ENCODE data around the gene OPA1. TPM values are rescaled to one million over a fixed set of nuclear protein-coding genes. Genes with fewer than 3 reads are reported as not detected.
A peak's percentile ranks its signal among the peaks of the same experiment; 100 is the strongest.

The OPA1 gene
- polyA plus RNA-seq, 1 experiment = 19.2 TPM

DNA sequence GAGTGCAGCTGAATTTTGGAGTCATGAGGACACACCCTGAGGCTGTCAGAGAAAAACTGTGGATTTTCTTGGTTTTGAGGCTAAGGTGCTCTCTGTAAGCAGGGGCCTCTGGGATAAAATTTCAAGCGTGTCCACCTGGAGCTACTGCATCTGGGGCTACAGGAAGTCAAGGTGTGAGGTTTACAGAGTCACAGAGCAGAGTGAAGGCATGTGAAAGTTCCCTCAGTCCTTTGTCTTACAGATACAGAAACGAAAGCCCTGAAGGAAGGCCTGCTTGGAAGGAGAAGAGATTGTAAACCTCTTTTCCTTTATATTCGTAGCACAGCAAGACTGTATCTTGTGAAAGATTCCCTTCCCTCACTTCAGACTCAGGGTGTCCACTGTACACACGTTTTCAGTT is 138.6 kb downstream of the OPA1 start:
- ChIA-PET POLR2A (no interaction called here), CTCF (interaction anchor here (0.6 kb wide), 1 partner anchor 406 kb away, joined by 3 read pairs; no protein-coding TSS in a partner anchor)
- no peaks in the 10 kb centered on the region for H3K36me3 ChIP-seq (ENCODE audit: control insufficient read depth, insufficient read depth, low read length)
- DNase-seq (ENCODE audit: low read depth) = no peak
- TF ChIP-seq, protein P1, sequence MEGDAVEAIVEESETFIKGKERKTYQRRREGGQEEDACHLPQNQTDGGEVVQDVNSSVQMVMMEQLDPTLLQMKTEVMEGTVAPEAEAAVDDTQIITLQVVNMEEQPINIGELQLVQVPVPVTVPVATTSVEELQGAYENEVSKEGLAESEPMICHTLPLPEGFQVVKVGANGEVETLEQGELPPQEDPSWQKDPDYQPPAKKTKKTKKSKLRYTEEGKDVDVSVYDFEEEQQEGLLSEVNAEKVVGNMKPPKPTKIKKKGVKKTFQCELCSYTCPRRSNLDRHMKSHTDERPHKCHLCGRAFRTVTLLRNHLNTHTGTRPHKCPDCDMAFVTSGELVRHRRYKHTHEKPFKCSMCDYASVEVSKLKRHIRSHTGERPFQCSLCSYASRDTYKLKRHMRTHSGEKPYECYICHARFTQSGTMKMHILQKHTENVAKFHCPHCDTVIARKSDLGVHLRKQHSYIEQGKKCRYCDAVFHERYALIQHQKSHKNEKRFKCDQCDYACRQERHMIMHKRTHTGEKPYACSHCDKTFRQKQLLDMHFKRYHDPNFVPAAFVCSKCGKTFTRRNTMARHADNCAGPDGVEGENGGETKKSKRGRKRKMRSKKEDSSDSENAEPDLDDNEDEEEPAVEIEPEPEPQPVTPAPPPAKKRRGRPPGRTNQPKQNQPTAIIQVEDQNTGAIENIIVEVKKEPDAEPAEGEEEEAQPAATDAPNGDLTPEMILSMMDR (IDR thresholded peaks at IDR 0.05; ENCODE audit: insufficient read depth, low read depth, low read length) = no peak
- no peaks in the 10 kb centered on the region; the same call in 1 of the 2 replicates for H3K27me3 ChIP-seq (ENCODE audit: control insufficient read depth, insufficient read depth, low read length)
- no peak overlapping the region for H3K4me3 ChIP-seq (ENCODE audit: low read depth, low read length)

DNA sequence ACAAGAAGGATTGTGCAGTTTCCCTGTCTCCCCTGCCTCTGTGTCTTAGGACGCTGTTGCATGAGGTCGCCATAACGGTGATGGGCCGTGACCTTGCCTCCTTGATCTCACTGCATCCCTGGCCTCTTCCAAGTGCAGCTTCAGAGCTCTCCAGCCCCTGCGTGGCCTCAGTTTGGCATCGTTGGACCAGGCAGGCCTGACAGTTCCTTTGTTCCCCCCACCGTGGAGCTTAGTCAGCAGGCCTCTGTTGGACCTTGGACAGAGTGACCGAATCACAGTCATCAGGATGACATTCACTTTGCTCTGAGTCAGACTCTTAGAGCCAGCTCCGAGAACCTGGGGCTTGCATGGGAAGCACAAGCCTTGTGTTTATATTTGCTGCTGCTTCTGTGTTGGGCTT is 139.4 kb downstream of the OPA1 start:
- ChIA-PET POLR2A (no interaction called here), CTCF (no interaction called here)
- no peaks in the 10 kb centered on the region; the same call in 1 of the 2 replicates for H3K27me3 ChIP-seq (ENCODE audit: control insufficient read depth, insufficient read depth, low read length)
- no peaks in the 10 kb centered on the region for H3K36me3 ChIP-seq (ENCODE audit: control insufficient read depth, insufficient read depth, low read length)
- TF ChIP-seq, protein P1 (IDR thresholded peaks at IDR 0.05; ENCODE audit: insufficient read depth, low read depth, low read length) = no peak
- no peak overlapping the region for H3K4me3 ChIP-seq (ENCODE audit: low read depth, low read length)
- DNase-seq (ENCODE audit: low read depth) = peak; percentile 9

DNA sequence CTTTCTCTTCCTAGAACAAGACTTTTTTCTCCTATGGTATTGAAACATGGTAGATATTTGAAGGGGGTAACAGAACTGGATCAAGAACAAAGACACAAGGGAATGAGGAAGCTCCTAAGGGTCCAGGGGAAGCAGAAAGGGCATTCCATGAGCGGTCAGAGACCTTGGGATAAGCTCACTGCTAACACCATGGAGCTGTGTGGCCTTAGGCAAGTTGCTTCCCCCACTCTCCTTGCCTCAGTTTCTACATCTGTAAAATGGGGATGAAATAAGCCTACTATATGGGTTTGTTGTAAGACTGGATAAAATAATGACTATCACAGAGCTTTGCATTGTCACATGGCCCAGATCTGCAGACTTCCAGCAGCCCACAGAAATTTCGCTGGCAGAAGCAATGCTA is 139.8 kb downstream of the OPA1 start:
- no peaks in the 10 kb centered on the region; the same call in 1 of the 2 replicates for H3K27me3 ChIP-seq (ENCODE audit: control insufficient read depth, insufficient read depth, low read length)
- TF ChIP-seq, protein P1 (IDR thresholded peaks at IDR 0.05; ENCODE audit: insufficient read depth, low read depth, low read length) = no peak
- H3K36me3 ChIP-seq (ENCODE audit: control insufficient read depth, insufficient read depth, low read length) = no peaks in the 10 kb centered on the region
- DNase-seq (ENCODE audit: low read depth) = no peak
- ChIA-PET CTCF (no interaction called here), POLR2A (no interaction called here)
- H3K4me3 ChIP-seq (ENCODE audit: low read depth, low read length) = no peak overlapping the region

DNA sequence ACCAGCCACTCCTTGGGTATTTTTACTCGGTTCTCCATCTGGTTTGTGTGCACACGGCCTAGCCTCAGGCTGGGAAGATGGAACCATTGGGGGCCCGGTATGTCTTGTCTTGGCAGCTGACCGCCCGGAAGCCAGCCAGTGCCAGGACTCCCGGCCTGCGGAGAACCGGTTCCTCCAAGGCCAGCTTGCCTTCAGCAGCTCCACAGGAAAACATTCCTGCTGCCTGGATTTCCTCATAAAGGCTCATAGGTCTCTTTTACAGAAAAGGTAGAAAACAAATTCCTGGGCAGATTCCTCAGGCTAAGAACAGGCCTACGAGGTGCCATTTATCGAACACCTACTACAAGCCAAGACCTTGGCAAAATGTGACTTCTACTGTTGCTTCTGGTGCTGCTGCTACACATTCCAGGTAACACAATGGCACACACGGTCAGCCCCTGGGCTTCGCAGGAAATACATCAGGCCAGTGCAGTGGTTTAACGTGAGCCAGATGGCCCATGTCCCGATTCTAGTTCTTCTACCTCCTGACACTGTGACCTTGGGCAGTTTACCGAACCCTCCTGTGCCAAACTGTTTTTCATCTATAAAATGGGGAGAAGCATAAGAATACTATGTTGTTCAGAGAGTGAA is 141.8 kb downstream of the OPA1 start:
- no peaks in the 10 kb centered on the region; the same call in 1 of the 2 replicates for H3K27me3 ChIP-seq (ENCODE audit: control insufficient read depth, insufficient read depth, low read length)
- H3K36me3 ChIP-seq (ENCODE audit: control insufficient read depth, insufficient read depth, low read length) = no peaks in the 10 kb centered on the region
- no peak overlapping the region for H3K4me3 ChIP-seq (ENCODE audit: low read depth, low read length)
- CTCF ChIA-PET = no interaction called here
- TF ChIP-seq, protein P1 (IDR thresholded peaks at IDR 0.05; ENCODE audit: insufficient read depth, low read depth, low read length) = no peak
- POLR2A ChIA-PET = no interaction called here
- no peak for DNase-seq (ENCODE audit: low read depth)

DNA sequence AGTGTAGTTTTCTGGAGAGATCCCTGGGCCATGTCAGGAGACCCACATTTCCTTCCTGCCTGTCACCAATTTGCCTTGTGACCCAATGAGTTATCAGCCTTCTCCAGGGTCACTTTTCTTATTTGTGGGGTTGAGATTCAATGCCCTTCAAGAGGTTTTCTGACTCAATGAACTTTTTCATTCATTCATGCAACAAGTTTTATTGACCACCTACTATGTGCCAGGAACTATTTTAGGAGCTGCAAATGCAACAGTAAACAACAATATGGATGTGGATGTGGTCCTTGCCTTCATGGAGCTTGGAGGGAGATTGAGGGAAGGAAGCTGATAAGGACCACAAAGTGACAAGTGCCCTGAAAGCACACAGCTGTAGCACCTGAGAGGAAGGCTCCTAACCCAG is 142.8 kb downstream of the OPA1 start:
- no peaks in the 10 kb centered on the region for H3K36me3 ChIP-seq (ENCODE audit: control insufficient read depth, insufficient read depth, low read length)
- ChIA-PET CTCF (no interaction called here), POLR2A (no interaction called here)
- DNase-seq (ENCODE audit: low read depth) = no peak
- no peaks in the 10 kb centered on the region; the same call in 1 of the 2 replicates for H3K27me3 ChIP-seq (ENCODE audit: control insufficient read depth, insufficient read depth, low read length)
- H3K4me3 ChIP-seq (ENCODE audit: low read depth, low read length) = no peak overlapping the region
- TF ChIP-seq, protein P1 (IDR thresholded peaks at IDR 0.05; ENCODE audit: insufficient read depth, low read depth, low read length) = no peak
